Activated CD4-positive, alpha-beta T cell treated with anti-CD3 and anti-CD28 coated beads, Interleukin-2, Interleukin-6, amounts not matched to agents 100 ng/mL and 50 ng/mL, durations not matched to agents 16 hours and 8 hours (primary cell): ENCODE data around the gene OLA1.

ENCODE experiments used
- DNase-seq: peaks from one replicate; pipeline ENCODE4 v3.0.0-alpha.2; 2020

The OLA1 gene

DNA sequence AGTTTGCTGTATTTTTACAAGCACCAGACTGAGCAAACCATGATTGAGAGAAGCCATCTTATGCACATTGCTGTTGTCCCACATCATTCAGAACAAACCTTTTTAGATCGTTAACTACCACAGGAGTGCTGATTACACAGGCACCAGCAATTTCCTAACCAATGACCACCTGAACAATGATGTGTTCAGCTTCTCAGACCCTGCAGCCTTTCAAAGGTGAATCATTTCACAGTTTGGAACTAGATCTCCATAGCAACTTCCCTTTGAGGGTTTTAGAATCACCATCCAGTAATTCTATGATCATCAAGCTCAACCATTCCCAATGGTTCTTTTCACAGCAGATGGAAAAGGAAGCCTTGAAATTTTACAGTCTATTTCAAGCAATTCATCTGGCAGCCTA lies 71.4 kb downstream of the OLA1 start:
- no peak for DNase-seq

- DNase-seq = no peak
Measured at GRCh38 chr2:174174741-174175140, 73.6 kb downstream of the OLA1 start.

DNA sequence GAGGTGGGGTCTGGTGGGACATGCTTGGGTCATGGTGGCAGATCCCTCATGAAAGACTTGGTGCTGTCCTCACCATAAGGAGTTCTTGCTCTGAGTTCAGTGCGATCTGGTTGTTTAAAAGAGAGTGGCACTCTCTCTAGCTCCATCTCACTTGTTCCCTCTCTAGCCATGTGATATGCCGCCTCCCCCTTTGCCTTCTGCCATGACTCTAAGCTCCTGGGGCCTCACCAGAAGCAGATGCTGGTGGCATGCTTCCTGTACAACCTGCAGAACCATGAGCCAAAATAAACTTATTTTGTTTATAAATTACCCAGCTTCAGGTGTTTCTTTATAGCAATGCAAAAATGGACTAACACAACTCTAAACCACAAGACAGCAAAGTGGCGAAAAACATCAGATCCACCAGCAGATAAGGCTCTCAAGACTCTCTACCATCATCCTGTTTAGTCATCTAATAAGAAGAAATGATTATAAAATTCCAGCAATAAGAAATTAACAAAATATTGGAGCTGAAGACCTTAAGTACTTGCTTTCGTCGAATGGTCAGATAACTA lies 75.5 kb downstream of the OLA1 start:
- peak; percentile 12 for DNase-seq

DNA sequence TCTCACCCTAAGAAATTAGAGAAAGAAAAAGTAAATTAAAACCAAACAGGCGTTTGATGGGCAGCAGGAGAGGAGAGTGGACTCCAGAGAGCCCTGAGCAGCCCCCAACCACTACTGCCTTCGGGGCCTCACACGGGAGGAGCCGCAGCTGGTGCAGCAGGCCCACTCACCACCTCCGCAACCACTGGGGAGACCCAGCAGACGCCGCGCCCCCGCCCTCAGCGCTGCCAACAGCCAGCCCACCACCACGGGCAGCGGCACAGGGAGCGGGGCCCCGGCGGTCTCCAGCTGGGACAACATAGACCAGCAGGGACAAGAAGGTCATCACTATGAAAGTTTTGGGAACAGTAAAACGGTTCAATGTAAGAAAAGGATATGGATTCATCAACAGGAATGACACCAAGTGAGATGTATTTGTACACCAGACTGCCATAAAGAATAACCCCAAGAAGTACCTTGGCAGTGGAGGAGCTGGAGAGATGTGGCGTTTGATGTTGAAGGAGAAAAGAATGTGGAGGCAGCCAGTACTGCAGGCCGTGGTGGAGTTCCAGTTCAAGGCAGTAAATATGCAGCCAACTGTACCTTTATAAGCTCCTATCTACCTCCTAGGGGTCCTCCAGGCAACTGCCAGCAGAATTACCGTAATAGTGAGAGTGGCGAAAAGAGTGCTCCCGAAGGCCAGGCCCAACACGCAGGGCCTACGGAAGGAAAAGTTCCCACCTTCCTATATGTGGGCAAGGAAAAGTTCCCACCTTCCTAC lies 76.5 kb downstream of the OLA1 start:
- DNase-seq = no peak

DNA sequence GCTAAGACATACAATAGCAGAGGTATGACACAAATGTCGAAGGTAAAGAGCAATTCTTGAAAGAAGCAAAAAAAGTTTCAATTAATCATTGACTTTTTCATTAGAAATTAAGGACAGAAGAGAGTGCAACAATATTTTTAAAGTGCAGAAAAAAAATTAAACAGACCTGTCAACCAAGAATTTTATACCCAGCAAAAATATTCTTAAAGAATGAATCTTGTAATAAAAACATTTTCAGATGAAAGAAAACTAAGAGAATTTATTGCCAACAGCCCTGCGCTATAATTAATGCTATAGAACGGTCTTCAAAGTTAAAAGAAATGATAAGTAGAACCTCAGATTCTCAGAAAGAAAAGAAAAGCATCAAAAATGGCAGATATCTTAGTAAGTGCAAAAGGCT lies 79.0 kb downstream of the OLA1 start:
- DNase-seq = no peak

DNA sequence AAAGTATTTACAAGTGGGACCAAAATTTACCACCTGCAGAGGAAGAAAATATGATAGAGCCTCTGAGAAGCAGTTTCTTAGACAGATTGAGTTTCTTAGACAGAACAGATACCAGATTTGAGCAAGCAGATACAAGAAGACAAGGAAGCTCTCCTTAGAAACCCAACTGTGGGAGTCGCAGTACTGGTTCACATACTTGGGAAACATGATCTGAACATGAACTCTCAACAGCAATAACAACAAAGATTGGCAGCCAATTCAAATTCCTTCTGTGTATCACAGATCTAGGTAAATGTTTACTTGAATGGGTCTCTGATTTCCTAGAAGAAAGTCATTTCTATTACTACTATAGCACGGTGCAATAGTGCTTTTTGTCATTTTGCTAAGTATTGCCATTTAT lies 82.1 kb downstream of the OLA1 start:
- DNase-seq = no peak

DNA sequence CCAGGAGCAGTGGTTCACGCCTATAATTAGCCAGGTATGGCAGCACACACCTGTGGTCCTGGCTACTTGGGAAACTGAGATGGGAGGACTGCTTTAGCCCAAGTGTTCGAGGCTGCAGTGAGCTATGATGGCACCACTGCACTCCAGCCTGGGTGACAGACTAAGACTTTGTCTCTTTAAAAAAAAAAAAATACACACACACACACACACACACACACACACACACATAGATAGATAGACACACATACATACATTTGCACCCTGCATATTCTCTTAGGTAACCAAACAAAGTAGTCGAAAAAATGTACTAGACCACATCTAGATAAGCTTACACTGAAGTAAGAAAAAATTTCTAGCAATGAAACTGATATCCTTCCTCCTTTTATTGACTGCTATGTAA lies 86.8 kb downstream of the OLA1 start:
- DNase-seq = no peak

DNA sequence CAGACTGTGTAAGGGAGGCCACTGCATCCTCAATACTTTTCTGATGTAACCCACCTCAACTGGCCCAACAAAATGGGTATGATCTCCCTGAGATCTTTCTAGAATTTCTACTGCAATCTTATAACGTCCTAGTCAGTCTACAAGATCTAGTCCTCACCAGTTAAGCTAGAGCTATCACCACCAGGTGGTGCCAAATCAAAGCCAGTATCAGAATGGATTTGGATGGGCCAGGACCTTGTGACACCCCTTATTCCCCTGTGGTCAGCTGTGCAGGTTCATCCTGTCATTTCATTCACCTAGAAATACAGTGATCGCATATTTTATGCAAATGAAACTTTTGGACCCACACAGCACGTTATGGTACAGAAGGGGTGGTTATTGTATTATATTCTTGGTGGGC lies 90.3 kb downstream of the OLA1 start:
- DNase-seq = peak; percentile 33

DNA sequence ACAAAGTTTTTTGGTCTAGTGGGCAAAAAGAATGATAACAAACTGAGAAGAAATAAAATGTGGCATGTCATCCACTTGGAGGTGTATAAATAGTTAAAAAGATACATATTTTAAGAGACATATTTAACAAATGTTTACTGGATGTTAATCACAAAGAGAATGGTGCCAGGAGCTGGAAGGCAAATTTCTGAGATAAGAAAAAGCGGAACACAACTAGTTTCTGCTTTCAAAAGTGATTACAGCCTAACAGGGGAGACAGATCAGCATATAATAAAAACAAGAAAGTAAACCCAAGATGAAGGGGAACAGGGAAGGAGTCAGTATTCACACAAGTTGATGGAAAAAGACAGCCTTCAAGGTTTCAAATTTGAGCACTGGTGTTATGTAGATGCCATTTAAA lies 91.3 kb downstream of the OLA1 start:
- DNase-seq = no peak

DNA sequence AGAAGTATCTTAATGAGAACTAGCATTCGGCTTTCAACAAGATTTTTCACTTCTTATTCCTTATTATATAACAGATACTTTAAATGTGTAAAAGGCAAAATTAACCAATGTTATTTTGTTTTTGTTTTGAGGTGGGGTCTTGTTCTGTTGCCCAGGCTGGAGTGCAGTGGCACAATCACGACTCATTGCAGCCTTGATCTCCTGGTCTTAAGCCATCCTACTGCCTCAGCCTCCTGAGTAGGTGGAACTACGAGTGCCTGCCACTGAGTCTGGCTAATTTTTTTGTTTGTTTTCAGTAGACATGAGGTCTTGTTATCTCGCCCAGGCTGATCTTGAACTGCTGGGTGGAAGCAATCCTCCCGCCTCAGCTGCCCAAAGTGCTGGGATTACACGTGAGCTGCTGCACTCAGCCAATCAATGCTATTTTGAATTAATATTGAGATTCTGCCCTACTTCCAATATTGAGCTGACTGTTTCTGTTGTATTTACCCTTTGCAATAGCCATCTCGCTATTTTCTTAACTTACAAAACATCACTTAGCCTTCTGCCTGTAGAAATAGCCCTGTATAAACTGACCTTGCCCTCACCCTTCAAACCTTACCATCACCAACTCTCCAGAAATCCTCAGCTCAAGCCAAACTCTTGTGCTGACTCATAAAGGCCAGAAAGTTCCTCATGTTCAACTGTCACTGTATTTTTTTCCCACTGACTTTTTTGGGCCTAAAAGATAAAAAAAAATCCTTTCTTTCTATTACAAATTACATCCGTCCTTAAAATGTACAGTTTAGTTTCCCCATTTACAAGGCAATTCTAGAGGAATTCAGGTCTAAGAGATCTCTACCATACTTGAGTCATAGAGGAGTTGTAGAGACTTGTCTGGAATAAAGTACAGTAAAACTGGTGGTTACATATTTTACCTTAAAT lies 94.3 kb downstream of the OLA1 start:
- no peak for DNase-seq

DNA sequence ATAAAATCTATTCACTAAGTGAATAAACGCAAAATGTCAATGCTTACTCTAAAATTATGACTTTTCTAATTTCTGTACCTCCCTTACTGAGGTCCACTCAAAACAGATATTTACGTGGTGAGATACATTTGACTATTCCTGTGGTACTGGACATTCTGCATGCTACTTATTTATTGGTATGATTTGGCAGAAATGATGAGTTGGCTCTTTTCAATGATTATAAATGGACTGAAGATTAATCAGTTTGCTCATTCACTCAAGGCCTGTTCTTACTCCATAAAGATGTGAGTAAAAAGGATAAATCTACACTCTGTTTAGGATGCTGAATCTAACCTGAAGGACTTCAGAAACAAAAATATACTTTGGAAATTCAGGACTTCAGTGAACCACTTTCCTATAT lies 98.8 kb downstream of the OLA1 start:
- no peak for DNase-seq

DNA sequence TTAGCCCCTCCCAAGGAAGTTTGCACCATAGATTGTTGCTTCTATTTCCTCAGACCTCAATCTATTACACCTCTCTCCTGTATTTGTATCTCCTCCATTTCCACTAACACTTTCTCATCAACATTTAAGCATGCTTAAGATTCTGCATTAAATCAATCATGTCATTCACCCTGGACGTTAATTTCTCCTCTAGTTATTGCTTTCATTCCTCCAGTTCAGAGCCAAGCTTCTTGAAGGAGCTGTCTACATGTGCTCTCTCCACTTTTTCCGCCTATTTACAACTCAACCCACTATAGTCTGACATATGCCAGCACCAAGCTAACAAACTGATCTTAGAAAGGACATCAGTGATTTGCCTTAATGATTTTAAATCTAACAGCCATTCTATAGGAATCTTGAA lies 99.5 kb downstream of the OLA1 start:
- DNase-seq = no peak

DNA sequence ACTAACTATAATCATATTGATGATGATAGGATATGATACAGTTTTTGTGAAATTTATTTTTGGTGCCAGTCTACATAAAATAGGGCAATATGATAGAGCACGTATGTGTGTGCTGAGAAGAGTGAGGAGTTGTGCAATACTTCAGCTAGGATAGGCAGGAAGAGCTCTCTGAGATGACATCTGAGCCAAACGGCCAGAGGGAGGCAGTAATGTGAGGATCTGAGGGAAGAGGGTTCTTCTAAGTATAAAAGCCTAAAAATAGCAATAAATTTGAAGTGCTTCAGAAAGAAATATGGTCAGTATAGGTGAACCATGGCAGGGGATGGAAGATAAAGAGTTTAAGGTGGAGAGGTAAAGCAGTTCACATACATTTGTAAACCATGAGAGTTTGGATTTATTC lies 102.5 kb downstream of the OLA1 start:
- DNase-seq = no peak

GRCh38 chr2:174142290-174142689 lies 106.0 kb downstream of the OLA1 start:
- no peak for DNase-seq

- DNase-seq = peak; percentile 6
Measured at GRCh38 chr2:174138161-174138560, 110.2 kb downstream of the OLA1 start.

DNA sequence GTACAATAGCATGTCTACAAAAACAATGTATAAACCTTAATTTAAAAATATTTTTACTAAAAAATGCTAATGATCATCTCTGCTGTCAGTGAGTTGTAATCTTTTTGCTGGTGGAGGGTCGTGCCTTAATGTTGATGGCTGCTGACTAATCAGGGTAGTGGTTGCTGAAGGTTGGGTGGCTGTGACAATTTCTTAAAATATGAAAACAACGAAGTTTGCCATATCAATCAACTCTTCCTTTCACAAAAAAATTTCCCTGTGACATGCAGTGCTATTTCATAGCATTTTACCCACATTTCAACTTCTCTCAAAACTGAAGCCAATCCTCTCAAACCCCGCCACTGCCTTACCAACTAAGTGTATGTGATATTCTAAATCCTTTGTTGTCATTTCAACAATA lies 112.4 kb downstream of the OLA1 start:
- no peak for DNase-seq

- no peak for DNase-seq
Measured at GRCh38 chr2:174125090-174125489, 123.2 kb downstream of the OLA1 start.

- DNase-seq = peak; percentile 11
Measured at GRCh38 chr2:174124181-174124580, 124.2 kb downstream of the OLA1 start.

DNA sequence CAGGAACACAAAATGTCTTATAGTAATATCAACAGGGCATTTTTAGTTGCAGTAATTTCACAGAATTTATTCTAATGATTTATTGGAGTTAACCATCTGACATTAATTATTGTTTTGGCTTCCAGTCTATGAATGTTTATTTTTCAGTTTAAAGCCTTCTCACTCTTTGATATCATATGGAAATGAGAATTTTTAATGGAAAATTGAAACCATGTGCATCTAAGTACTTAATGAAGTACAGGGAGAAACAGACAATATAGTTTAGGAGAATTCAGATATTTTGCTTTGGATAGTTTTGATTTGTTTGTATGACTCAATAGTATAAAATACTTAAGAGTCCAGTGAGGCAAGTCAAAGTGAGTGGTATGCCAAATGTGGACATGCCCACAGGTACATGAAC lies 126.1 kb downstream of the OLA1 start:
- DNase-seq = no peak

GRCh38 chr2:174121612-174122011 lies 126.7 kb downstream of the OLA1 start:
- no peak for DNase-seq

DNA sequence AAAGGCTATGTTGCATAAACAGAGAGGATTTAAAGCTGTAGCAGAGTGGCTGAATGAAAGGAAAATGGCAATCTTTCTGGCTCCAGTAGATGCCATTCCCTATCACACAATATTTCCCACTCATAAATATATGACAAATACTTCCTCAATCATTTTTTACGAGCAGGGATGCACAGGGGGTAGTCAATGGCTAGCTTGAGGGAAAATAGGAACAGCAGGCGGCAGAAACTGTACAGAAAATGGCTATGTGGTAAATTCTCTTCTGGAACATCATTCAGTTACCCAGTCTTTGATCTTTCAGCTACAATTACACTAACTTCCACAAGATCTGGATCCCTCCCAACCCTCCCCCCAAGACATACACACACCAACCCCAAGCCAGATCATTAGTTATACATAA lies 127.2 kb downstream of the OLA1 start:
- DNase-seq = no peak

DNA sequence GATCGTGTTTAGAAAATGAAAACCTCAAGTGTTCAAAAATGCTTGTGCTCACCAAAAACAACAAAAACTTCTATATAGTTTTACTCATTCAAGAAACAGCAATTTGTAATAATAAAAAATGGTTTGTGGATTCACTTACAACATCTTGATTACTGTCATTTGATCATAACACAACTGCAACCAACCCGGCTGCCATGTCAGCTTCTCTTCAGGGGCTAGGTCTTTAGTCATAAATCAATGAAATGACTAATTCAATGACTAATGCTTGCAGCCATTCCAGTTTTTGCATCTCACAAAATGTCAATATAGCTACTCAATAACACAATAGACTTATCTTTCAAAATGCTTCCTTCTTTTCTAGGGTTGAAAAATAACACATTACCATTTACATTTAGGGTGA lies 128.0 kb downstream of the OLA1 start:
- DNase-seq = peak; percentile 82

GRCh38 chr2:174117951-174118930 lies 130.1 kb downstream of the OLA1 start:
- DNase-seq = no peak
